HUES64 (cell line): Measurements from ENCODE around the gene DDT.
A peak's percentile ranks its signal among the peaks of the same experiment; 100 is the strongest.
"Not testable (repeated sequence)": the region's sequence is repeated elsewhere in the genome, so short reads cannot be mapped to it uniquely, and the experiment has no call there.

Experiments used
- H3K27ac ChIP-seq: 2 replicates; pipeline ENCODE4 v1.7.0; 2013; ENCODE audit warnings: low read depth, low read length, inconsistent platforms
- H3K27me3 ChIP-seq: 2 replicates; pipeline ENCODE4 v1.6.1; 2013; ENCODE audit warnings: mild to moderate bottlenecking, low read length; ENCODE audit not compliant: insufficient read depth
- H3K36me3 ChIP-seq: 2 replicates; pipeline ENCODE4 v1.6.1; 2013; ENCODE audit warnings: mild to moderate bottlenecking, low read length; ENCODE audit not compliant: insufficient read depth
- H3K4me1 ChIP-seq: 2 replicates; pipeline ENCODE4 v1.6.1; 2013; ENCODE audit warnings: mild to moderate bottlenecking, low read length, moderate library complexity; ENCODE audit not compliant: insufficient read depth
- H3K4me3 ChIP-seq: 2 replicates; pipeline ENCODE4 v1.5.1; 2013; ENCODE audit warnings: mild to moderate bottlenecking, low read length, moderate library complexity
- H3K9ac ChIP-seq: 2 replicates; pipeline ENCODE4 v1.6.1; 2013; ENCODE audit warnings: mild to moderate bottlenecking, low read depth, low read length
- H3K9me3 ChIP-seq: 2 replicates; pipeline ENCODE4 v1.6.1; 2013; ENCODE audit warnings: low read depth, low read length; ENCODE audit not compliant: insufficient read depth
- WGBS: fragments of 150-250, 120-280 bp; methylation state at CpG from one replicate; pipeline ENCODE4 v1.1.7; 2013; ENCODE audit warnings: missing lambda C conversion rate; 5-methylcytosine and 5-hydroxymethylcytosine counted together

DDT gene

DNA sequence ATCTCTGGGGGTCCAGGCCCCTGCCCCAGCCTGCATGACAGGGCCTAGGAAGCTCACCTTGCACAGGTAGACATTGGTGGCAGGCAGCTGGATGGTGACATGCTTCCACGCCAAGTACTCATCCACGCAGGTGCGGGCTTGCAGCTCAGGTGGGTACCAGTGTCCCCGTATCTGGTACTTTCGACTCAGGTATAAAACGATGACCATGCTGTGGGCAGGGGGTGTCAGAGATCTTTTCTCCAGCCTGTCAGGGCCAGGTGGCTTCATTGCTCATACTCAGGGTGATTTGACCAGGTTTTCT lies 32.6 kb upstream of the DDT start:
- Histone ChIP-seq H3K27me3 (no peaks in the 10 kb centered on the region), H3K36me3 (no peaks in the 10 kb centered on the region), H3K9me3 (no peaks in the 10 kb centered on the region; the same call in 1 of the 2 replicates), H3K4me1 (no peaks in the 10 kb centered on the region), H3K4me3 (no peak overlapping the region), H3K9ac (no peak overlapping the region), H3K27ac (no peak overlapping the region)
- WGBS = 91% methylated on average over 6 of the region's 6 CpGs

DNA sequence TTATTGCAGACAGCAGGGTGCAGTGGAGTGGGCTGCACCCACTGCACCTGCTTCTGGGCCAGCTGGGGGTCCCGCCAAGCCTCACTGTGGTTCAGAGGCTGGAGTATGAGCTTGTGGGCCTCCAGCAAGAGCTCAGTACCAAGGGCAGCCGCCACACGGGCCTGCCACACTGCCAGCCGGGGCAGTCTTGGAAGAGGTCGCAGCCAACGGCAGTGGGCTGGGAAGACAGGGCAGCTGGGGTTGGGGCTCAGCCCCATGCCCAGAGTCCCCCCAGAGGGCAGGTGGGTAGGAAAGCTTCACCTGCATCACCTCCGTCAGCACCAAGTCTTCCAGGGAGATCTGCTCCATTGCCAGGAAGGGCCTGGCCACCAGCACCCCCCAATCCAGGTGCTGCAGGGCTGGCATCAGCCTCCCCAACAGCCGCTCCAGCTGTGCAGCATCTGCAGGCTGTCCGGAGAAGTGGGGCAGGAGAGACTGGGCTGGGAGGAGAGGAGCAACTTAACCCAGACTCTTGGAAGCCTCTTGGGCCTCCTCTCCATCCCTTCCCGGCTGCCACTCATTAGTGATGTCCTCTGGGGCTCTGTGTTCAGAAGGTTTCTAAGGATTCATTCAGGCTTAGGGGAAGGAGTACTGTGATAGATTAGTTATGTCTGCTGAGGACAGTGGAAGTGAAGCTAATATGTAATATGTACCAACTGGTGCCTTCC lies 32.1 kb upstream of the DDT start:
- Histone ChIP-seq H3K4me3 (no peak overlapping the region), H3K36me3 (no peaks in the 10 kb centered on the region), H3K9ac (no peak overlapping the region), H3K4me1 (peaks cover 4% of the 10 kb centered on the region), H3K9me3 (no peaks in the 10 kb centered on the region; the same call in 1 of the 2 replicates), H3K27ac (no peak overlapping the region), H3K27me3 (no peaks in the 10 kb centered on the region)
- WGBS = 82% methylated on average over 10 of the region's 10 CpGs

DNA sequence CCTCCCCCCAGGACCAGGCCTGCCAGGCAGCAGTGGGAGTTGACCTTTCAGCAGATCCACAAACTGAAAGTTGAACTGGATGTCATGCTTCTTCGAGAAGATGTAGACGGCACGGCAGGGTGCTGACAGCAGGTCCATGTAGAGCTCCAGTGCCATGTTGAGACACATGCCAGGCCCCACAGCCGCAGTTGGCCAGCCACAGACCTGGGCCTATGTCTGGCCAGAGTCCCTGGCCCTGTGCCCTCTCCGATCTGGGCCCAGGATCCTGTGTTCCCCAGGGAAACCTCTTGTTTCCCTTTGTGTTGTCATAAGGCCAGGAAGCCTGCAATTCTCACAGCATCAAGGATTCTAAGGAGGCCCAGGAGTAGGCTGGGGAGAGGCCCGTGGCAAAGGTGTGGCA lies 31.0 kb upstream of the DDT start, which contains the start of gene GSTT4:
Gene GSTT4 (minus strand): TSS at position 253 of the 400 bp plus-strand sequence. CDS start 97 bp downstream, at position 156.
- no peaks in the 10 kb centered on the region; the same call in 1 of the 2 replicates for H3K9me3 ChIP-seq
- no peak within 1 kb of the TSS for H3K4me3 ChIP-seq
- no peaks in the 10 kb centered on the region for H3K36me3 ChIP-seq
- H3K4me1 ChIP-seq = peaks cover 6% of the 10 kb centered on the region
- no peak within 1 kb of the TSS for H3K27ac ChIP-seq
- WGBS = 88% methylated on average over 6 of the region's 6 CpGs
- H3K27me3 ChIP-seq = no peaks in the 10 kb centered on the region
- no peak within 1 kb of the TSS for H3K9ac ChIP-seq

DNA sequence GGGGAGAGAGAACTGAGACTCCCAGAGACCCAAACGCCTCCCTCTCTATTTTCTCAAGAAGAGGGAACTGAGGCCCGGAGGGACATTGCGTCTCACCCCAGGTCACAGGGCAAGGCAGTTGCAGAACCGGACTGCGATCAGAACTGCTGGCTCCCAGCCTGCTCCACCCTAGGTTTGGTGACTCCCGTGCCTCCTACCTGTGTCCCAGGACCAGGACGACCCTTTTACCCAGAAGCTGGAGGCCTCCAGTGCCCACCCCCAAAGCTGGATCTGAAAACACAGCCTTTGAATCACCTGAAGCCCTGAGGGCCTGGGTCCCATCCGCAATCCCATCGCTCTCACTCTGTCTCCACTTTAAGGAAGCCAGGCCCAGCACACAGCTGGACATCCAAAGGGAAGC lies 29.6 kb upstream of the DDT start:
- 0 out of 2 replicates have a peak overlapping the region, but pooled peaks have one; percentile 9 for H3K9ac ChIP-seq
- no peaks in the 10 kb centered on the region for H3K36me3 ChIP-seq
- no peak overlapping the region for H3K27ac ChIP-seq
- no peak overlapping the region for H3K4me3 ChIP-seq
- H3K27me3 ChIP-seq = no peaks in the 10 kb centered on the region
- no peaks in the 10 kb centered on the region for H3K9me3 ChIP-seq
- peaks cover 6% of the 10 kb centered on the region for H3K4me1 ChIP-seq
- 85% methylated on average over 9 of the region's 9 CpGs for WGBS

DNA sequence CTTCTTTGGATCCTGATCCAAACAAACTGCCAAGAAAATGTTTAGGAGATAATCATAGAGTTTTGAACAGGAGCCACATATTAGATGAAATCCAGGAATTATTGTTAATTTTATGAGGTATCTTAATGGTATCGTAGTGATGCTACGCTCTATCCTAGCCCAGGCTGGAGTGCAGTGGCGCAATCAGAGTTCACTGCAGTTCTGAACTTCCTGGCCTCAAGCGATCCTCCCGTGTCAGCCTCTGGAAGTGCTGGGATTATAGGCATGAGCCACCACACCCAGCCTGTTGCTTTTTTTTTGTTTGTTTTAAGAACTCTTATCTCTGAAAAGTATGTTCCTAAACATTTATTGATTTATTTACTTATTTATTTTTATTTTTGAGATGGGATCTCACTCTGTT lies 28.6 kb upstream of the DDT start:
- no peak overlapping the region for H3K27ac ChIP-seq
- no peak overlapping the region for H3K4me3 ChIP-seq
- H3K9me3 ChIP-seq = no peaks in the 10 kb centered on the region
- 91% methylated on average over 5 of the region's 5 CpGs for WGBS
- no peaks in the 10 kb centered on the region for H3K36me3 ChIP-seq
- no peak overlapping the region for H3K9ac ChIP-seq
- H3K27me3 ChIP-seq = no peaks in the 10 kb centered on the region
- H3K4me1 ChIP-seq = peaks cover 6% of the 10 kb centered on the region

DNA sequence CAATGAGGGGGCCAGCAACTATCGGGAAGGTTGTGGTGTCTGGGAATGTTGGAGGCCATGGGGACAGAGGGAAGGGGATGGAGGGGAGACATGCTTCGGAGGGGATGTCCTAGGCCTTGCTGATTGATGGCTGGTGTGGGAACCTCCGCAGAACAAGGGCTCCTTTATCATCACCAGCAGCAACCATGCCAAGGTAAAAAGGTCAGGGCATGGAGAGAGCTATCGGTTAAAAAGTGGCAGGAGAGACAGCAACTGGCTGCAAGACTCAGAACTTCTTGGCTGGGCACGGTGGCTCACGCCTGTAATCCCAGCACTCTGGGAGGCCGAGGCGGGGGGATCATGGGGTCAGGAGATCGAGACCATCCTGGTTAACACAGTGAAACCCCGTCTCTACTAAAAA lies 28.0 kb upstream of the DDT start:
- 96% methylated on average over 9 of the region's 10 CpGs for WGBS
- Histone ChIP-seq H3K4me1 (peaks cover 6% of the 10 kb centered on the region), H3K9ac (no peak overlapping the region), H3K4me3 (no peak overlapping the region), H3K27me3 (no peaks in the 10 kb centered on the region), H3K36me3 (no peaks in the 10 kb centered on the region), H3K9me3 (no peaks in the 10 kb centered on the region), H3K27ac (no peak overlapping the region)

DNA sequence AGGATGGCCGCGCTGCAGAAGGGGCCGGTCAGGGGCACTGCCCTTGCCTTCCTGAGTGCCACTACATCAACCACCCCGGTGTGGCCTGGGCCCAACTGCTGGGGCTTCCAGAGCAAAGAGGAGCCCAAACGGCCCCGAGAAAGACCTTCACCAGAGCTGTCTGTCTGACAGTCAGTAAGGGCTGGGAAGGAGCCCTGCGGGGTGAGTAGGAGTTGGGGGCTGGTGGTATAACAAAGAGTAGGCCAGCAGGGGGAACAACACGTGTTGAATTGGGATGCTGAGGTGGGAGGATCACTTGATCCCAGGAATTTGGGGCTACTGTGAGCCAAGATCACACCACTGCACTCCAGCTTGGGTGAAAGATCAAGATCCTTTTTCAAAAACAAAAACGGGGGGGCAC lies 27.1 kb upstream of the DDT start:
- 67% methylated on average over 9 of the region's 9 CpGs for WGBS

DNA sequence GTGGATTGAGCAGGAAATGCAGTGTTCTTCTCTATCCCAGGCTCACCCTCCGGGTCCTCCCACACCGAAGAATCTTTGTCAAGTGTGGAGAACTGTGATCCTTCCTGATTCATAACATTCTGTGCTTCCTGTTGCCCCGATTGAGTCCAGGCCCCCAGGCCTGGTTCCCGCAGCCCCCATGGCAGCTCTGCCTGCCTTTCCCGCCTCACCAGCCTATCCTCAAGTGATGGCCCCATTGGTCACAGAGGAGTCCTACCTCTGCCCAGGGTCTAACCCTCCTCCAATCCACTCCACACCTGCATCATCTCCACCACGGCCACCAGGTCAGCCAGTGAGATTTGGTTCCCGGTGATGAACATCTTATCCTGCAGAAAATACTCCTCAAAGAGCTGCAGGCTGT lies 25.5 kb upstream of the DDT start:
- not testable (repeated sequence) for H3K27me3 ChIP-seq, H3K9me3 ChIP-seq, H3K27ac ChIP-seq, H3K36me3 ChIP-seq, H3K9ac ChIP-seq, H3K4me3 ChIP-seq, H3K4me1 ChIP-seq
- WGBS = 94% methylated on average over 7 of the region's 7 CpGs

More for the DNA sequence above, 27.1 kb upstream of the DDT start:
- Histone ChIP-seq H3K27ac (peak overlapping the region; percentile 54; the same call in 1 of the 2 replicates), H3K36me3 (no peaks in the 10 kb centered on the region), H3K4me3 (no peak overlapping the region), H3K27me3 (no peaks in the 10 kb centered on the region; the same call in 1 of the 2 replicates), H3K4me1 (peaks cover 6% of the 10 kb centered on the region), H3K9me3 (no peaks in the 10 kb centered on the region), H3K9ac (peak overlapping the region; percentile 1; the same call in 1 of the 2 replicates)

DNA sequence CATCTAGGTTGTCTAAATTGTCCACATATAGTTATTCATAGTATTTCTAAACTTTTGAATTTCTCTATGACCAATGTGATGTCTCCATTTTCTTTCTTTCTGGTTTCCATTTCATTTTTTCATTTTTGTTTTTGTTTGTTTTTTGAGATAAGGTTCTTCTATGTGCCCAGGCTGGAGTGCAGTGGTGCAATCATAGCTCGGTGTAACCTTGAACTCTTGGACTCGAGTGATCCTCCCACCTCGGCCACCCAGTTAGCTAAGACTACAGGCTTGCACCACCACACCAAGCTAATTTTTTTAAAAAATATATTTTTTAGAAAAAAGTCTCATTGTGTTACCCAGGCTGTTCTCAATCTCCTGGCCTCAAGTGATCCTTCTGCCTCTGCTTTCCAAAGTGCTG lies 22.9 kb upstream of the DDT start:
- Histone ChIP-seq H3K27ac (no peak overlapping the region), H3K4me1 (peaks cover 6% of the 10 kb centered on the region), H3K4me3 (no peak overlapping the region), H3K36me3 (no peaks in the 10 kb centered on the region), H3K9ac (no peak overlapping the region), H3K9me3 (no peaks in the 10 kb centered on the region), H3K27me3 (no peaks in the 10 kb centered on the region; the same call in 1 of the 2 replicates)
- 93% methylated on average over 3 of the region's 3 CpGs for WGBS

DNA sequence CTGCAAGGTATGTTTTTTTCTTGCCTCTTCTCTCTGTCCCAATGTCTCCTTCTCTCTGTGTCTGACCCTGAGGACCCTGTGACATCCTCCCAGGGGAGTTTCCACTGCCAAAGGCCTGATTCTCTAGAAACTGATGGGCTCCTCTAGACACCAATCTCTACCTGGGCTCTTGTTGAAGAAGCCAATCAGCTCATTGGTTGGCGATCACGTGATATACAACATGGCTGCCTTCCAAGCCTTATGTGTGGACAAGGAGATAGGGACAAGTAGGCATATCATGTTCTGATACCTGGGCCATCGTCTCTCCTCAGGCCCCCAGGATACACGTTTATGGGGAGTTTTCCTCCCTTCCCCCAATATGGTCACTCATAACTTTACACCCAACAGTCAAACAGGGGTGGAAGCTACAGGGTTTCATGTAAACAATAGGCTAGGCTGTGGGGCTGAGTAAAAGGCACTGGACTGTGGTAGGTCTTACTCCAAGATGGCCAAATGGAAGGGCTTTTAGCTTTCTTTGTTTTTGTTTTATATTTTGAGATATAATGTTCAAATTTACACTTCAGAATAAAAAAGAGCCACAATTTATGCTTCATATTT lies 19.4 kb upstream of the DDT start:
- not testable (repeated sequence) for H3K27me3 ChIP-seq, H3K4me3 ChIP-seq, H3K9me3 ChIP-seq, H3K27ac ChIP-seq, H3K4me1 ChIP-seq, H3K36me3 ChIP-seq, H3K9ac ChIP-seq
- 88% methylated on average over 3 of the region's 4 CpGs for WGBS

DNA sequence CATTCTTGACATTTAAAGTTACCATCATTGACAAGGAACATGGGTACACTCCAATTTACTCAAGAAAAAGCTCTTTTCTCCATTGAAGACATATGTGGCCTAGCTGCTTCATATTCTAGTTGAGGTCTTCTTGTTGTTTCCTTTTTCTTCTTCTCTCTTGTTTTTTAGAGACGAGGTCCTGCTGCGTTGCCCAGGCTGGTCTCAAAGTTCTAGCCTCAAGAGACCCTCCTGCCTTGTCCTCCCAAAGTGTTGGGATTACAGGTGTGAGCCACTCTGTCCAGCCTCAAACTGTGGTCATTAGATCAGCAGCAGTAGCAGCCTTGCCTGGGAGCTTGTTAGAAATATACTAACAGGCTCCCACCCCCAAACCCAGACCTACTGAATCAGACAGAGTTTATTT lies 18.8 kb upstream of the DDT start:
- H3K9ac ChIP-seq, H3K4me3 ChIP-seq, H3K36me3 ChIP-seq, H3K9me3 ChIP-seq, H3K27ac ChIP-seq, H3K27me3 ChIP-seq, H3K4me1 ChIP-seq: not testable (repeated sequence)
- 85% methylated on average over 2 of the region's 2 CpGs for WGBS
